Heart left ventricle (tissue), 13 donors: ENCODE data around the gene DNAJB9.

Experiments used
- CTCF ChIP-seq, 12 donors: fragments of 200-600 bp; sonication (generic) in 4 of 12; IDR thresholded peaks; one replicate each; pipeline versions ENCODE4 v1.5.0 to v1.8.0; 2018 to 2022; ENCODE audit warnings: antibody characterized with exemption in 12 of 12, mild to moderate bottlenecking in 5 of 12
- POLR2A ChIP-seq, 2 donors: fragments of 450-650 bp; IDR thresholded peaks; one replicate each; pipeline ENCODE4 v1.6.1; 2017; ENCODE audit warnings: antibody characterized with exemption in 2 of 2, mild to moderate bottlenecking in 2 of 2, moderate library complexity in 2 of 2
- donor health status: ischemic (EF 13 %, LVEDD 7.1; RV severe dilation, severe dysfunction).
- donor health status: DM: no; HTN: yes; CAD: no.
- donor health status: DM: no; HTN: no; CAD: no.
- donor health status: ischemic (EF 25% LVEDD 6.9; RV normal size, moderate dysfunction).
- donor health status: ischemic (EF 25% LVEDD 5.7; RV mildly dilated, moderate dysfunction).
- donor health status: ischemic (EF 35%, LVEDD 5.7; RV mildly dilated, moderate dysfunction).
- donor health status: nonischemic (EF 11% LVEDD 7.7; RV severe dilation, severe dysfunction).
- donor health status: DM: yes; HTN: yes; CAD: no.
- donor health status: PGD.
- donor health status: ischemic (EF 29% LVEDD 5.4; RV normal size, mild dysfunction).
- donor health status: nonischemic (EF 23%, LVEDD 6.1; RV moderate dilation, normal function).

GRCh38 chr7:108584211-108584610, 14.5 kb downstream of the DNAJB9 start:
- TF ChIP-seq CTCF (IDR thresholded peaks at IDR 0.05), result no peak
- TF ChIP-seq POLR2A (IDR thresholded peaks at IDR 0.05), result no peak
